Gastroesophageal sphincter (tissue), 3 donors: Measurements from ENCODE around the gene SERPINA4.

ENCODE experiments used
- EP300 ChIP-seq: sonication (generic); formaldehyde crosslinking; IDR thresholded peaks from one replicate; pipeline ENCODE4 v1.6.1; 2017; ENCODE audit warnings: antibody characterized with exemption, mild to moderate bottlenecking
- POLR2A ChIP-seq, 2 donors: fragments of 450-650 bp; IDR thresholded peaks; one replicate each; pipeline ENCODE4 v1.6.1; 2017; ENCODE audit warnings: antibody characterized with exemption in 2 of 2, mild to moderate bottlenecking in 2 of 2, moderate library complexity in 1 of 2
- POLR2AphosphoS5 ChIP-seq: sonication (generic); formaldehyde crosslinking; IDR thresholded peaks from one replicate; pipeline ENCODE4 v1.6.1; 2017; ENCODE audit warnings: antibody characterized with exemption
- TF ChIP-seq, protein P1 (sequence below), 4 experiments: fragments of 200-600 bp in 2 of 4; fragments of 450-650 bp in 2 of 4; sonication (generic) in 1 of 4; IDR thresholded peaks; one replicate each; pipeline ENCODE4 v1.5.1; 2017 to 2019; ENCODE audit warnings: antibody characterized with exemption in 4 of 4, mild to moderate bottlenecking in 2 of 4, moderate library complexity in 2 of 4

- TF ChIP-seq, protein P1, sequence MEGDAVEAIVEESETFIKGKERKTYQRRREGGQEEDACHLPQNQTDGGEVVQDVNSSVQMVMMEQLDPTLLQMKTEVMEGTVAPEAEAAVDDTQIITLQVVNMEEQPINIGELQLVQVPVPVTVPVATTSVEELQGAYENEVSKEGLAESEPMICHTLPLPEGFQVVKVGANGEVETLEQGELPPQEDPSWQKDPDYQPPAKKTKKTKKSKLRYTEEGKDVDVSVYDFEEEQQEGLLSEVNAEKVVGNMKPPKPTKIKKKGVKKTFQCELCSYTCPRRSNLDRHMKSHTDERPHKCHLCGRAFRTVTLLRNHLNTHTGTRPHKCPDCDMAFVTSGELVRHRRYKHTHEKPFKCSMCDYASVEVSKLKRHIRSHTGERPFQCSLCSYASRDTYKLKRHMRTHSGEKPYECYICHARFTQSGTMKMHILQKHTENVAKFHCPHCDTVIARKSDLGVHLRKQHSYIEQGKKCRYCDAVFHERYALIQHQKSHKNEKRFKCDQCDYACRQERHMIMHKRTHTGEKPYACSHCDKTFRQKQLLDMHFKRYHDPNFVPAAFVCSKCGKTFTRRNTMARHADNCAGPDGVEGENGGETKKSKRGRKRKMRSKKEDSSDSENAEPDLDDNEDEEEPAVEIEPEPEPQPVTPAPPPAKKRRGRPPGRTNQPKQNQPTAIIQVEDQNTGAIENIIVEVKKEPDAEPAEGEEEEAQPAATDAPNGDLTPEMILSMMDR (IDR thresholded peaks at IDR 0.05): no peak
- TF ChIP-seq POLR2A (IDR thresholded peaks at IDR 0.05) (no peak), POLR2AphosphoS5 (no peak), EP300 (no peak)
Observed at GRCh38 chr14:94515856-94516255, 45.4 kb upstream of the SERPINA4 start.
